ENCODE results near the gene CASP9.

DNA sequence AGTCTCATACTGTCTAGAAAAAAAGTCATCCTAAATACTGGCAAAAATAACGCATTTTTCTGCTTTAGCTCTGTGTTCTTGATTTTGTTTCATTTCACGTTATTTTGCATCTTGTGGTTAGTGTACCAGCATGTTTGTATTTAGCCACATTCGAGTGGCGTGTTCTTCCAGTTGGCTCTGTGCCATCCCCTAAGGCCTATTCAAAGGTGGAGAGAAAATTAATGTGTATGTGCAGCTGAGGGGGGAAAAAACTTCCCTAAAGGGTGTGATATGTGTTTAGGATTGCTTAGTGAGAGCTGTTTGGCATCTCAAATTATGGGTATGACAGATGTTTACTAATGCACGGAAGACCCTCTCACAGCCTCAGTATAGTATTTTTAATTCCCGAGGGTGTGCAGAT is 14.8 kb upstream of the CASP9 start:
- no peak for TF ChIP-seq EZH2 (IDR thresholded peaks at IDR 0.05)
- no peak for TF ChIP-seq POLR2AphosphoS5 (IDR thresholded peaks at IDR 0.05; ENCODE audit: borderline replicate concordance, low read depth, low read length)
